HepG2 (cell line): ENCODE data around the gene CD28.

ENCODE experiments used
- MAFK ChIP-seq, 2 experiments: IDR thresholded peaks in 1 of 2; conservative IDR thresholded peaks in 1 of 2; 2 replicates each; pipeline ENCODE4 v1.6.1; 2011; ENCODE audit warnings: improper control_type of control experiment in 2 of 2, low read length in 2 of 2
- POLR2AphosphoS5 ChIP-seq: IDR thresholded peaks from 2 replicates; pipeline ENCODE4 v1.6.1; 2012; ENCODE audit warnings: low read depth, low read length
- TF ChIP-seq, protein P1 (sequence below): sonication (generic); formaldehyde crosslinking; IDR thresholded peaks from 2 replicates; pipeline ENCODE4 v1.5.0; 2020; ENCODE audit warnings: mild to moderate bottlenecking, missing genetic modification reagents, moderate library complexity
- TF ChIP-seq, protein P2 (sequence below): sonication (generic); formaldehyde crosslinking; conservative IDR thresholded peaks from 2 replicates; pipeline ENCODE4 v1.8.0; 2022; ENCODE audit warnings: mild to moderate bottlenecking, moderate library complexity, missing genetic modification reagents

DNA sequence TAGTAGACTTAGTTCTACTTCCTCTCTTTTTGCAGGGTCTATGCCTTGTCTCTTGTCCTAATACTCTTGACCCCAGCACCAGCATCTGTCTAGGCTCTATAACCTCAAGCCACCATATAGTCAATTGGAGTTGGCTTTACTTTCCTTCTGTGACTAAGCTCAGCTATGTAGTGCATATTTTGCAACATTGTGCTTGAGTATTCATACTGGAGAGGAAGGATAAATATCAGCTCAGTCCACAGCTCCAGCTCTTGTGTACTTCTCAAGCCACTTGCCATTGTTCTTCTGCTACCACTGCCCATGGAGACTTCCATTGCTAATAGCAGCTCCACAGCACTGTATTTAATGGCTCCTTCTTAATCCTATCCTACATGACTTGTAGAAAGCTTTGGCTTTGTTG lies 35.5 kb upstream of the CD28 start:
- TF ChIP-seq MAFK (conservative IDR thresholded peaks at IDR 0.05 in 1 of 2, IDR thresholded peaks at IDR 0.05 in 1 of 2; ENCODE audit: low read length in 2 of 2) (no peak), POLR2AphosphoS5 (no peak)
- TF ChIP-seq, protein P1, sequence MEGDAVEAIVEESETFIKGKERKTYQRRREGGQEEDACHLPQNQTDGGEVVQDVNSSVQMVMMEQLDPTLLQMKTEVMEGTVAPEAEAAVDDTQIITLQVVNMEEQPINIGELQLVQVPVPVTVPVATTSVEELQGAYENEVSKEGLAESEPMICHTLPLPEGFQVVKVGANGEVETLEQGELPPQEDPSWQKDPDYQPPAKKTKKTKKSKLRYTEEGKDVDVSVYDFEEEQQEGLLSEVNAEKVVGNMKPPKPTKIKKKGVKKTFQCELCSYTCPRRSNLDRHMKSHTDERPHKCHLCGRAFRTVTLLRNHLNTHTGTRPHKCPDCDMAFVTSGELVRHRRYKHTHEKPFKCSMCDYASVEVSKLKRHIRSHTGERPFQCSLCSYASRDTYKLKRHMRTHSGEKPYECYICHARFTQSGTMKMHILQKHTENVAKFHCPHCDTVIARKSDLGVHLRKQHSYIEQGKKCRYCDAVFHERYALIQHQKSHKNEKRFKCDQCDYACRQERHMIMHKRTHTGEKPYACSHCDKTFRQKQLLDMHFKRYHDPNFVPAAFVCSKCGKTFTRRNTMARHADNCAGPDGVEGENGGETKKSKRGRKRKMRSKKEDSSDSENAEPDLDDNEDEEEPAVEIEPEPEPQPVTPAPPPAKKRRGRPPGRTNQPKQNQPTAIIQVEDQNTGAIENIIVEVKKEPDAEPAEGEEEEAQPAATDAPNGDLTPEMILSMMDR (CRISPR knock-in tag), result no peak
- TF ChIP-seq, protein P2, sequence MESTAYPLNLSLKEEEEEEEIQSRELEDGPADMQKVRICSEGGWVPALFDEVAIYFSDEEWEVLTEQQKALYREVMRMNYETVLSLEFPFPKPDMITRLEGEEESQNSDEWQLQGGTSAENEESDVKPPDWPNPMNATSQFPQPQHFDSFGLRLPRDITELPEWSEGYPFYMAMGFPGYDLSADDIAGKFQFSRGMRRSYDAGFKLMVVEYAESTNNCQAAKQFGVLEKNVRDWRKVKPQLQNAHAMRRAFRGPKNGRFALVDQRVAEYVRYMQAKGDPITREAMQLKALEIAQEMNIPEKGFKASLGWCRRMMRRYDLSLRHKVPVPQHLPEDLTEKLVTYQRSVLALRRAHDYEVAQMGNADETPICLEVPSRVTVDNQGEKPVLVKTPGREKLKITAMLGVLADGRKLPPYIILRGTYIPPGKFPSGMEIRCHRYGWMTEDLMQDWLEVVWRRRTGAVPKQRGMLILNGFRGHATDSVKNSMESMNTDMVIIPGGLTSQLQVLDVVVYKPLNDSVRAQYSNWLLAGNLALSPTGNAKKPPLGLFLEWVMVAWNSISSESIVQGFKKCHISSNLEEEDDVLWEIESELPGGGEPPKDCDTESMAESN (CRISPR knock-in tag), result no peak
